Measurements from ENCODE around the gene AZI2. TPM values are rescaled to one million over a fixed set of nuclear protein-coding genes. Genes with fewer than 3 reads are reported as not detected.

AZI2 gene
- total and polyA plus RNA-seq, 10 of the 15 experiments (the other 5 are each of a cell fraction or from before 2014, with no cell fraction given), result 19.9 to 91.7 (median 35.5) TPM

GRCh38 chr3:28348629-28349468 lies at the start of gene AZI2, which contains the start of gene ZCWPW2 (continued):
- peak; percentile 82 for TF ChIP-seq GABPA (IDR thresholded peaks at IDR 0.05; ENCODE audit: low read depth)
- TF ChIP-seq BCL3 (IDR thresholded peaks at IDR 0.05; ENCODE audit: borderline replicate concordance, insufficient read depth, low read depth, low read length, poor library complexity, severe bottlenecking), result no peak
- 0 out of 2 replicates have a peak, but pooled peaks have one; percentile 42 for TF ChIP-seq STAT1 (conservative IDR thresholded peaks at IDR 0.05)
- no peak for TF ChIP-seq IRF5 (IDR thresholded peaks at IDR 0.05; ENCODE audit: borderline replicate concordance)
- TF ChIP-seq NKRF (conservative IDR thresholded peaks at IDR 0.05), result peak; percentile 81; the same call in 1 of the 2 replicates
- peak; percentile 86 for TF ChIP-seq POLR2AphosphoS5 (IDR thresholded peaks at IDR 0.05; ENCODE audit: low read length)
- TF ChIP-seq BACH1 (IDR thresholded peaks at IDR 0.05; ENCODE audit: borderline replicate concordance), result peak; percentile 52
- TF ChIP-seq CBFB (IDR thresholded peaks at IDR 0.05; ENCODE audit: low read depth), result peak; percentile 29; the same call in 1 of the 2 replicates
- 0 out of 2 replicates have a peak, but pooled peaks have one; percentile 7 for TF ChIP-seq ZBTB33 (IDR thresholded peaks at IDR 0.05)
- peak; percentile 49 for TF ChIP-seq SMAD5 (IDR thresholded peaks at IDR 0.05; ENCODE audit: low read depth)
- TF ChIP-seq RBBP5 (conservative IDR thresholded peaks at IDR 0.05), result no peak
- no peak for TF ChIP-seq E2F4 (IDR thresholded peaks at IDR 0.05; ENCODE audit: low read depth, low read length)
- peak; percentile 70 for TF ChIP-seq ZNF687 (IDR thresholded peaks at IDR 0.05)
- no peak for TF ChIP-seq NFXL1 (IDR thresholded peaks at IDR 0.05; ENCODE audit: borderline replicate concordance)
- TF ChIP-seq BHLHE40 (IDR thresholded peaks at IDR 0.05; ENCODE audit: borderline replicate concordance in 1 of 2, low read depth in 2 of 2, low read length in 1 of 2), result peak in 1 of 2 experiments; percentile 75; a peak in 2 of 4 replicates
- no peak; the same call in 1 of the 2 replicates for TF ChIP-seq RUNX3 (IDR thresholded peaks at IDR 0.05; ENCODE audit: low read length)

Data from GM12878 (cell line).